GM19395 (cell line): ENCODE measurements around the gene TNK2.
"Not testable (repeated sequence)": the region's sequence is repeated elsewhere in the genome, so short reads cannot be mapped to it uniquely, and the experiment has no call there.

ENCODE experiments used
- ATAC-seq: cut with Tn5 transposase; IDR thresholded peaks from one replicate; pipeline ENCODE4 v1.9.1; 2021; ENCODE audit warnings: mild to moderate bottlenecking, moderate library complexity; ENCODE audit not compliant: unreplicated experiment

Gene TNK2

DNA sequence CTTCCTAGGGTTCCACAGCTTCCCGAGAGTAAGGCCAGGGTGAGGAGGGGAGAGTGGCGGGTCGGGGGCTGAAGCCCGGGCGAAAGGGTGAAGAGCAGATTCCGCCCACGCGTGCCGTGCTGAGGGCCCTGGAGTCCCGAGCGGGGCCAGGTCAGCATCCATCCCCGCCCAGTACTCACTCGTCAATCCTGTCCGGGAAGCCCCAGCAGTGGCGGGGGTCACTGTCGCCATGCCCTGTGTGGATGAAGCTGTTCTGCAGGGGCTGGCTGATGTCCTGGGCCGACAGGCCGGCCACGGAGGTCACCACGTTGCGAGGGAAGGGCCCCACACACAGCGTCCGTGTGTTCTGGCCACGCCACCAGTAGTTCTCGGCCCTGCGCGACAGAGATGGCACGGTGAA lies 36.3 kb downstream of the TNK2 start:
- no peak for ATAC-seq

DNA sequence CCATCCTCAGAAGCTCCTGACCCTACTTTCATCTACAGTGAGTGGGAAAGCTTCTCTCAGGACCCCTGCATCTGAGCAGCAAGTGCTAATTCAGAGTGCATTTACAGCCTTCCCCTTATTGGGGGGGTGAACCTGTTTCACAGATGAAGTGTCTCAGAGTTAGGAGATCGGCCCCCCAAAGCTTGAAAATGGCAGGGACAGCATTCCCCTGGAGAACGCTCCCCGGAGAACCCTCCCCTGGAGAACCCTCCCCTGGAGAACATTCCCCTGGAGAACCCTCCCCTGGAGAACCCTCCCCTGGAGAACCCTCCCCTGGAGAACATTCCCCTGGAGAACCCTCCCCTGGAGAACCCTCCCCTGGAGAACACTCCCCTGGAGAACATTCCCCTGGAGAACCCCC lies 36.7 kb downstream of the TNK2 start:
- ATAC-seq = not testable (repeated sequence)

DNA sequence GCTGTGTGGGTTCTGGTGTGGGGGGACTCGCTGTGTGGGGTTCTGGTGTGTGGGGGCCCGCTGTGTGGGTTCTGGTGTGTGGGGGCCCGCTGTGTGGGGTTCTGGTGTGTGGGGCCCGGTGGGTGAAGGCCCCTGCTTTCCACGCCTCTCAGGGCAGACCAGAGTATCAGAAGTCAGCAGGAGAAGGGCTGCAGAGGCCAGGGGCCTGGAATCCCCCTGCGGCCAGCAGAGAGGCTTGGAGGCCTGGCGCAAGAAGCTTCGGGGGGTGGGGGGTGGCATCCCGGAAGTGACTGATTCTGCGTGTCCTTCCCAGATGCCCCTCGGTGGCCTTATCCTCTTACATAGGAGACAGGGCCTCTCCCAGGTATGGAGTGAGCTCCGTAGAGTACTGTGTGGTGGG lies 37.4 kb downstream of the TNK2 start:
- no peak for ATAC-seq

DNA sequence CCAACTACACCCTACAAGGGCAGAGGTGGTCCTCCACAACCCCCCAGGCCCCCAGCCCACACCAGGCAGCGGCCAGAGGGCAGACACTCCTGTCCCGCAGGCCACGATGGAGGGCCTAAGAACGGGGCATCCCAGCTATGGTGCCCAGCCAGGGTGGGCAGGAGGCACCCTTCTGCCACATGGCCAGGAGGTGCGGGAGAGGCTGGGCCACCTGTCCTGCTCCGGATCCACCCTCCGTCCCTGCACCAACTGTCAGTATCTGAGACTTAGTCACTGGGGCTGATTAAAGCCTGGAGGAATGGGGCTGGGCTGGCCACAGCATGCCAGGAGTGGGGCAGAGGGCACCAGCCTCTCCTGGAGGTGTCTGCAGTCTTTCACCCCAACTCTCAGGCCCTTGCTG lies 37.9 kb downstream of the TNK2 start:
- no peak for ATAC-seq

DNA sequence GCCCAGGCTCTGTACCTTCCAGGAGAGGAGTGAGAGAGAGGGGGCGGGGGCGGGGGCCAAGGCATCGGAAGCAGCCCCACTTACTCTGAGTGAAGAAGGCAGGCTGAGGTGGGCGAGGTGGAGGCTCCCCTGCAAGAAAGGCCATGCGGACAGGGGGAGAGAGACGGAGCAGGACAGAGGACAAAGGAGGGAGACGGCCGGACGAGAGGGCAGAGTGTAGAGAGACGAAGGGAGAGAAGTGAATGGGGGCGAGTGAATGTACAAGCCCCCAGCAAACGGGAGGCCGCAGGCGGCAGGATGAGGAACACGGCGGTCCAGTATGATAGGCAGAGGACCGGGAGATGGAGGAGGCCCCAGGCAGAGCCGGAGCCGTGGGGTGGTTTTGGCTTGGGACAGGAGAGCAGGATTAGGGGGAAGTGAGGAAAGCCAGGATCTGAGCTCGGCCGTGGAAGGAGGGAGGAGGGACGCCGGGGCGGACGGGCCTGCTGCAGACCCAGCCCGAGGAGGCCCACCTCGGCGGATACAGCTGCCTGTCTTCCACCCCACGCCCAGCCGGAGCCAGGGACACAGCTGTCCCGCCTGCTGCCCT lies 38.8 kb downstream of the TNK2 start:
- no peak for ATAC-seq

DNA sequence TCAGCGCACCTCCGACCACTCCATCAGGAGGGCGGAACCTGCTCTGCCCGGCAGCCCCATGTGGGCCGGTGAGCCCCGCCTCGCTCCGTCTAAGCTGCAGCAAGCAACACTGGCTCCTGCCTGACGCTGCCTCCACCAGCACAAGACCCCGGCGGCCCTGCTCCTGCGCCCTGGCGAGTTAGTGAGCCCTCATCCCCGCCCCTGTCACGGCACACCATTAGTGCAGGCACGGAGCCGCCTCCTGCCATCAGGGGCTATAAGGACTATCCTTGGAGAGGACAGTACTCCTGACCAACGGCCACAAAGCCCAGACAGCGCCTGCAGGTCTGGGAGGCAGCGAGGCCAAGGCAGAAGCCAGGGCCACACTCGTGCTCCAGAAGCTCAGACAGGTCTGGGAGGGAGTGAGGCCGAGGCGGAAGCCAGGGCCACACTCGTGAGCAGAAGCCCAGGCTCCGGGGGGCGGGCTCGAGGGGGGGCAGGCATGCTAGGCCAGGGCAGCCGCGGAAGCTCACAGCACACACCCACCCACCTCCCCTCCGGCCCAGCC lies 39.4 kb downstream of the TNK2 start:
- ATAC-seq = no peak

DNA sequence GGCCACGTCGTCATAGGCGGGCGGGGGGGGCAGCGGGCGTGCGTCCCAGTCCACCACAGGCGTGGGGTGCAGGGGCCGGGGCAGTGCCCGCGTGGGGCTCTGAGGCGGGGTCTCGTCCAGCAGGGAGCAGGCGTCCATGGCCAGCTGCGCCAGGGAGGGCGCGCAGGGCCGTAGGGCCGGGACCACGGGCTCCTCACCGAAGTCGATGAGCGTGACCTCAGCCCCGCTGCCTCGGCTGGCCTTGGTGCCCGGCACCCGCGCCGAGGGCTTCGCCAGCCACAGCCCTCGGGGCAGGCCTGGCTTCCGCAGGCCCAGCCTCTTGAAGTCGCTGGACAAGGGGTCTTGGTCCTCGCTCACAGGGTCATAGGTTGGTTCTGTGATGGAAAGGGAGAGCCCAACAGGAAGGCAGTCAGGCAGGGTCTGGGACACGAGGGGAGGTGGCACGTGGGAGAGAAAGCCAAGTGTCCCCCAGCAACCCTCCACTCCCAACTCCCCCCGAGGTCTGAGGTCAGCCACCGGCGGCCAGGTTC lies 40.0 kb downstream of the TNK2 start:
- no peak for ATAC-seq

DNA sequence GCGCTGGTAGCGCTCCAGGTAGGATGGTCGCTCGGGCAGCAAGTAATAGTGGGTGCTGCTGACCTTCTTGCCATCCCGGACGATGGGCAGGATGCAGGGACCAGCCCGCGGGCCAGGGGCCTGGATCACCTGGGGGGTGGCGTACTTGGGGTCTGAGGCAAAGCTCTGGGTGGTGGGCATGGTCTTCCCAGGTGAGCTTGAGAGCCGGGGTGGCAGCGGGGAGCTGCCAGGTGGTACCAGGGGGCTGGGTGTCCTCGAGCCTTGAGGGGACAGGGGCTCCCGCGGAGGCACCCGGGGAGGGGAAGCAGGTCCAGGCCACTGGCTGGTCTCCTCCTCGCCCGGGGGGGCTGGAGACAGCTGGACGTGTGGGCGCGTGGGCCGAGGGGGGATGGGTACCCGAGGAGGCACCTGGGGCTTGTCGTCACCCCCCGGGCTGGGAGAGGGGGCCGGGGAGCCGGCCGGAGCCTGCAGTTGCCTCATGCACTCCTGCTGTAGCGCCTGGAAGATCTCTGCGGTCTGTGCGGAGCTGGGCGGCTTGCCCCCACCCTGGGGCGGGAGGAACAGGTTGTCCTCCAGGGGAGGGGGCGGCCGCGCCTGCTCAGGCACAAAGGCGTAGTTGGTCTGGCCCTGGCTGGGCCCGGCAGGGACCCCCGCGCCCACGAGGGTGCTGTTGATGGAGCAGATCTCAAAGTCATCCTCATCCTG lies 40.6 kb downstream of the TNK2 start:
- ATAC-seq = no peak

DNA sequence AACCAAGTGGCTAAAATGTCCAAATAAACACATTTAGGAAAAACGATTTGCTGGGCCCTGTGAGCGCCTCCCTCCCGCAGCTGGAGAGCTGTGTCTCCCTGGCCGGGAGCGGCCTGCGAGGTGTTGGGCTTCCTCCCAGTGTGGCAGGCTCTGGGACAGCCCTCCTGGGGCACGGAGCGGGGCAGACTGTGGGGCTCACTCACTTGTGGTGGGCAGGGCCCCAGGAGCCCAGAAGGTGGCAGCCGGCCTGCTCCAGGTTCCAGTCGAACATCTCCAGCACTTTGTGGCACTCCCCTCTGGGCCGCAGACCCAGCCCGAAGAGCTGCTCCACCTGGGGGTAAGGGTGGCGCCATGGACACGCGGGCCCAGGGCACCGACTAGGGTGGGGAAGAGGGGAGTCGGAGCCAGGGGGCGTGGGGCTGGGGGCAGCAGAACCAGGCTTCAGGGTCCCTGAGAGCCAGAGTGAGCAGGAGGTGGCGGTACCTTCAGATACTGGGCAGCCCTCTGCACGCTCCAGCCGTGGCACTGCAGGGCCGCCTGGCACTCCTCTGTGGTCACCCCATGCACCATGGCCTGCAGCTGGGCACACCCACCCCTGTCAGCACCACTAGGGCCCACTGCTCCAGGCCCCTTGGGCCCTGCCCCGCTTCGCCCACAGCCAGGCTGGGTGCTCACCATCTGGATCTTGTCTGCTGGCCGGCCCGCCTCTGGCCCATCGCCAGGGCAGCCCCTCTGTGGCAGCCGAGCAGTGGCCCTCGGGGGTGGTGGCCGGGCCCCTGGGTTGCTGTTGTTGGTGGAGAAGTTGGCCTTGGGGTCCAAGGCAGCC lies 41.5 kb downstream of the TNK2 start:
- no peak for ATAC-seq

DNA sequence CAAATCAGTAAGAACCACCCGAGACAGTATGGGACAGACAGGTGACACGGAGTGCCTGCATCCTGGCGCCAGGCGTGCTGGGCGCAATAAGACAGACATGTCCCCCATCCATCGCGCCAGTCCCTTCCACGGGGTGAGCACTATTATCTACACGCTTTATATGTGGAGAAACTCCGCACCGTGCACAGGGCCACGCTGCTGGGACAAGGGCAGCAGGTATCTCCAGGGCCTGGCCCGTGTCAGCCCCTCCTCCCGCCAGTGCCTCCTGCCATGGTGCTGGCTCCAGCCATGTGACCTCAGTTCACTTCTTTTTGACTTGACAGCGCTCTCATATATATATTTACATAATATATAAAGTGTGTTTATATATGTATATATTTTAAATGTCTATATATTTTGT lies 42.6 kb downstream of the TNK2 start:
- no peak for ATAC-seq

DNA sequence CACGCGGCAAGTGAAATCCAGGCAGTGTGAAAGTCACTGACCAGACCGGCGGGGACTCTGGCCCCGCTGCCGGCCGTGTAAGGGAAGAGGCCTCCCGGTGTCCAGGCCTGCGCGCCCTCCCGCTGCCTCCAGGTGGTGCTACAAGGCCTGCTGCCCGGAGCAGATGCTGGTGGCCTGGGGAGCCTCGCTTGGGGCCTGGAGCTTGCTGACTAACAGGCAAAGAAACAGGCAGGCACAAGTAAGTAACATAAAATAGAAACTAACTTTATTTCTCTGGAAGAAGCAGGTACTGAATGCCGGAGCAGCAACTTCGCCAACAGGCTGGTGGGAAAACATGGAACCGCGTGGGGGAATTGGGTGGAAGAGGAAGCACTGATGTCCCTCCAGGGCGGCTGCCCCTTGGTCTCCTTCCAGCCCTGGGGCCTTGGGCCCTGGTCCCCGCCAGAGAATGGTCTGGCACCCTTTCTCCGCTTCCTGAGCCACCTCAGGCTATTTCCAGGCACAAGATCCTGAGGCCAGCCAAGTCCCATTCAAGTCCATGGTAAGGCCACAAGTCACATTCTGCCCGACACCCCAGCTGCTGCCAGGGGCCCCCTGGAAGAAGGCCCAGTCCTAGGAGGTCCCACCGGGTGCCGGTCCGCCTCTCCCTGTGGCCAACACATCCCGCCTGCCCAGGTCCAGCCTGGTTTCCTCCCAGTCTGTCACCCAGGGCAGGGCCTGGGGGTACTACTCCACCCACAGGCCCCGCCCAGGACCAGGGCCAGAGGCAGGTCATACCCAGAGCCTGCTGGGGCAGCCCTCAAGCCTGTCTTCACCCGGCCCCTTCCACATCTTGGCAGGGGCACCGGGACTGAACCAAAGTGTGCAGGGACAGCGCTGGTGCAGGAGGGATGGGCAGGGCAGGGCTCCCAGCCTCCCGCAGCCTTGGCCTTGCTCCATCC lies 45.0 kb downstream of the TNK2 start:
- ATAC-seq = no peak

DNA sequence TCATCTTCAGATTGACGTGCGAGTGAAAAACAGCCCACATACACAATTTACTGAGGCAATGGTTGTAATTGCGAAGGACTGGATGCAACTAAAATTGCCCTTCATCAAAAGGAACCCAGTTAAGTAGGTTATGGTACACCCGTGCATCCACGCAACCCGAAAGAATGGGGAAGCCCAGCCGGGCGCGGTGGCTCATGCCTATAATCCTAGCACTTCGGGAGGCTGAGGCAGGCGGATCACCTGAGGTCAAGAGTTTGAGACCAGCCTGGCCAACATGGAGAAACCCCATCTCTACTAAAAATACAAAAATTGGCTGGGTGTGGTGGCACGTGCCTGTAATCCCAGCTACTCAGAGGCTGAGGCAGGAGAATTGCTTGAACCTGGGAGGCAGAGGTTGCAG lies 46.0 kb downstream of the TNK2 start:
- not testable (repeated sequence) for ATAC-seq

DNA sequence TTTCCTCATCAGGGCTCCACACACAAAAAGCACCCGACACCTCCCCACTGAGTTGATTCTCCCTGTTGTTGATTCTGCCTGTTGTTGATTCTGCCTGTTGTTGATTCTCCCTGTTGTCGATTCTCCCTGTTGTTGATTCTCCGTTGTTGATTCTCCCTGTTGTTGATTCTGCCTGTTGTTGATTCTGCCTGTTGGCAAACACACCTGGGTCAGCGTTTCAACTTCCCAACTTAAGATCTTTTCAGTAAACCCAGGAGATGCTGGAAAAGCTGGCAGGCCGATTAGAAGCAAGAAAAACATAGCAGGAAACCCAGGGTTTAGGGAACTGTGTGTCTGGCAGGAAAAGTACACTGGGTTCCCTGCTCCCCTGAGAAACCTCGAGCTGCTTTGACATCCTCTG lies 47.9 kb downstream of the TNK2 start:
- ATAC-seq = no peak

DNA sequence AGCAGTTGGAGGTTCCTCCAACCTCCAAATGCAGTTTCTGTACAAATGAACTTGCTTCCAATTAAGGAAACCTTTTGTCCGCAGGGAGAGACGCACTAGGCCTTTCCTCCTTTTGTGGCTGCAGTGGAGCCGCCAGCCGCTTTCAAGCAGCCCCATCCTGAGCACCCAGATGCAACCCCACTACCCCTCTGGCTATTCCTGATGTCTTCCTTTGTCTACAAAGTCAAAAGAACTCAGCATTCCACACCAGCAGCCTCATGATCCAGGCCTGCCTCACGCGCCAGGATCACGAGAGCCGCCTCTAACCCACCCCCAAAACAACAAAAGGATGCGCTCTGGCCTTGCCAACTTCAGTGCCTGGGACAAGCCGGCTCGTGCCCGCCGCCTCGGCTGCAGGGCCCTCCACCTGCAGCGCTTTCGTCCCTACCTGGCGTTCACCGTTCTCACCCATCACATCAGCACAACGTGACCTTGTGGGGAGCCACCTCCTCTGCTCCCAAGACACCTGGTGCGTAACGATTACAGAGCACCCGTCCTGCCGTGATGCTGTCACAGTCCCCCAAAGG lies 48.4 kb downstream of the TNK2 start:
- no peak for ATAC-seq

DNA sequence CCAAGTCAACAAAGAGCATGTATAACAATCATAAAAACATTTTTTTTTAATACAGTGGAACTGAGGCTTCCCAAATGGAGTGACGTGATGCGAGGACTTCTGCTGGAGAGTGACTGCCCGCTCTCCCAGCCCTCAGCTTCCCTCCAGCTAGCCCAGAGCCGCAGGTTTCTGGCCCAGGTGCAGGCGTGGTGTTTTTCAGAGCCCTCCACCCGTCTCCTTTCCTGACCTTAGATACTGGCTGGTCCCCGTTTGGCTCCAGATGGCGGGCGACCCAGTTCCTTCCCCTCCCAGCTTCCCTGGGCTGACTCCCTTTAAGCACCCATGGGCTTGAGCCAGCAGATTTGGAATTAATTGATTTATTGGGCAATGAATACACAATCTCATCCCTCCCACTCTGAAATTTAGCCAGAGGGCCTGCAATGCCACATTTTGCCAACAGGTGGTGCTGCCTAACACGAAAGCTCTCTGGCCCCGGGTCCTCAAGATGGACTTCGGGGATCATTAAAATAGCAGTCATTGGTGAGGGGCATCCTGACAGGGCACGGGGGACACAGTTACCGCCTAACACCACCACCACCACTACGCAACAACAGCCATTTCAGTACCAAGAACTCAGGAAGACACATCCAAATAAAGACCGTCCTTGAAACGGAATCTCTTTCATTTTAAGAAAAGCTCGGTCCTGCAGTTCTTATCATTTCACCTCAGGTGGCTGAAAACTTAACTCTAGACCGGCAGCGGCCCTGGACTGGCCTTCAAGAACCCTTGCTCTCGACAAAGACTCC lies 49.1 kb downstream of the TNK2 start:
- no peak for ATAC-seq

DNA sequence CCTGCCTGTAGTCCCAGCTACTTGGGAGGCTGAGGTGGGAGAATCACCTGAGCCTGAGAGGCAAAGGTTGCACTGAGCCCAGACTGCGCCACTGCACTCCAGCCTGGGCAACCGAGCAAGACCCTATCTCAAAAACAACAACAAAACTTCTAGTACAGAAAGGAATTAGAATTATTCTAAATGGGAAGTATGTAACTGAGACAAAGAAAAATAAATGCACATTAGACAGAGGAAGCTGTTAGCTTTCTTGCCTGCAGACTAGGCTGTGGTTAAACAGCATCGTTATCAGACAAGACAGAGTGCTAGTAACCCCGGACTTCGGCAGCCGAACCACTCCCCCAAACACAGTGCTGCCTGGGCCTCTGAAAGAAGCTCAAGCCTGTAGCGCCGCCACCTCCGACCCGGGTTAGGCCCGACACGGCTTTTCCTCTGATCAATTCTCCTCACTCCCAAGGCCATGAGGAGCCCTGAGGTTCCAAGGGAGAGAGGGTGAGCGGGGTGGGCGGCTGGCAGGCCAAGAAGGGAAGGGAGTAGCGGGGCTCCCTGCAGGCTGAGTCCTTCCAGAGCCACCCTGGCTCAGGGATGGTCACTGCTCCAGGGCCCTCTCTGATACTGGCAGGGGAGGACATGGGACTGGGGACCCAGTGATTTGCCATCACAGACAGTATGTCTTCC lies 51.8 kb downstream of the TNK2 start:
- ATAC-seq = no peak

DNA sequence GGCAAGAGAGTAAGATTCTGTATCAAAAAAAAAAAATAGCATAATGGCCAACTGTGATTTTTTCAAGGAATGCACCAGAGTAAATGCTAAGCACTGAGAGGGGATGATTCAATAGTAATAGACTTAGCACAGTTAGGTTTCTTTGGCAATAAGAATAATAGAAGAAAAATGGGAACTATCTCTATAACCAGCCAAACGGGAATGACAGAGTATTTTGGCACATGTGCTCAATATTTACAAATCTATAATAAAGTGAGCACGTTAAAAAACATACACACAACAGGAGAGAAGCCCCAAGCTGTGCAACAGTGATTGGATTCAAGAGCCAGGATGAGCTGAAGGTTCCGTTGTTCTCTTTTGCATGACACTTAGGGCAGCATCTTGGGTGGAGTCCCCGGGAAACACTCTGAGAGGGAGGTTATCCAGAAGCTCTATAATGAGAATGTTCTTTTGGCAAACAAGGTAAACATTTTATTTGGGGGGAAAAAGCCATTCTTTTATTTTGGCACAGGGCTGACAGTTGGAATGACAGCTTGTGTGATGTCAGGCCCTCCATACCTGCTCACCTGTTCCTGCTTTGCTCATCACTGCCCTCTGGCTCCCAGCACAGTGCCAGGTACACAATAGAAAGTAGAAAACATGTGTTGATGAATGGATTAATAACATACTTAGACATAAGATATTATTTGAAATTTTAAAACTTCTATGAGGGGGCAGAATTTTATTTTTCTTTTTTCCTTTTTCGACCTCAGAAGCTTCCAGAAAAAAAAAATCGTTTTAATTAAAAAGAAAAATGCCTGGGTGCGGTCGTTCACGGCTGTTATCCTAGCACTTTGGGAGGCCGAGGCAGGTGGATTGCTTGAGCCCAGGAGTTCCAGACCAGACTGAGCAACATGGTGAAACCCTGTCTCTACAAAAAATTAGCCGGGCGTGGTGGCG lies 52.6 kb downstream of the TNK2 start:
- no peak for ATAC-seq
